HG03354 (cell line): Measurements from ENCODE around the gene SMTNL2.
"Not testable (repeated sequence)": the region's sequence is repeated elsewhere in the genome, so short reads cannot be mapped to it uniquely, and the experiment has no call there.

ENCODE experiments used
- ATAC-seq: cut with Tn5 transposase; IDR thresholded peaks from one replicate; pipeline ENCODE4 v1.9.1; 2021; ENCODE audit warnings: mild to moderate bottlenecking; ENCODE audit not compliant: unreplicated experiment, poor library complexity, severe bottlenecking

The SMTNL2 gene

GRCh38 chr17:4558347-4558971 lies 25.9 kb upstream of the SMTNL2 start:
- ATAC-seq = no peak

DNA sequence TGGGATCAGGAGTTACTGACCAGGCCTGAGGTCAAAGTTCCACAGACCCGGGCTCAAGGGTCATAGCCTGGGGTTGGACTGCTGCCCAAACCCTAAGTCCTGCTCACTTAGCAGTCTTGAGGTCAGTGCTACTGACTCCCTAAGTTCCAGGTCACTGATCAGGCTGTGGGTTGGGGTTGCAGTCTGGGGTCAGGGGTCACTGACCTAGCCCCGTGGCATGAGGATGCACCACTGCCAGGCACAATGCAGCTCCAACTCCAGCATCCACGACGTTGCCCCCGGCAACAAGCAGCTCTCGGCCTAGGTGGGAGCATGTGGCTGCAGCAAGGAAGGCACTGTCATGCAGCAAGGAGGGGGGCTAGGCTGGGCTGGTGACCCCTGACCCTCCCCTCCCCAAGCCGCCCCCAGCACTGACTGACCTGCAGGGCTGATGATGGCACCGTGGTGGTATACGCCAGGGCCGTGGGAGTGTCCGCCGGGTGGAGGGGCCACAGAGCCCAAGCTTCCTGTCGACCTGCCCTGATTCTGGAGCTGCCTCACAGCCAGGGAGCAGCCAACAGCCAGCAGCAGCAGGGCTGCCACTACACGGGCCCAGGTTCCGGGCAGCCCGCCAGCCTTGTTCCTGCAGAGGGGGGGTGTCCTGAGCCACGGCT lies 25.1 kb upstream of the SMTNL2 start:
- no peak for ATAC-seq

GRCh38 chr17:4559966-4560365 lies 24.4 kb upstream of the SMTNL2 start:
- no peak for ATAC-seq

DNA sequence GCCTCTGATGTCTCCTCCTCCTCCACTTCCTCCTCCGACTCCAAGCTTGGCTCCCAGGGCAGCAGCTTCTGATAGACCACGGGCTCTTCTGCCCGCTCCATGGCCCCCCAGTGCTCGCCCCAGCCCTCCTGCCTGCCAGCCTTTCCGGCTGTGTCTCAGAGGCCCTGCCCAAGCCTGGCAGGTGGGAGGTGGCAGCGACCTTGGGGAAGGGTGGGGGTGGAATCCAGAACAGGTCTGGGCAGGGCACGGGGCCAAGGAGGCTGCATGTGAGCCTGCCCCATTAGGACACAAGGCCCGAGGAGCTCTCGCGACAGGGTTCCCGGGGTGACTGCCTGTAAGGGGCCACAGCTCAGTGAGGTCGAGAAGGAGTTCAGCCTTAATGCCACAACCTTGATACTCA lies 23.9 kb upstream of the SMTNL2 start, which contains the start of gene GGT6:
Gene GGT6, minus strand, starts transcription at position 157 of the 400 bp plus-strand sequence. Its CDS starts 56 bp downstream, at position 101.
- no peak for ATAC-seq

GRCh38 chr17:4560837-4561256 lies 23.5 kb upstream of the SMTNL2 start:
- ATAC-seq = no peak

DNA sequence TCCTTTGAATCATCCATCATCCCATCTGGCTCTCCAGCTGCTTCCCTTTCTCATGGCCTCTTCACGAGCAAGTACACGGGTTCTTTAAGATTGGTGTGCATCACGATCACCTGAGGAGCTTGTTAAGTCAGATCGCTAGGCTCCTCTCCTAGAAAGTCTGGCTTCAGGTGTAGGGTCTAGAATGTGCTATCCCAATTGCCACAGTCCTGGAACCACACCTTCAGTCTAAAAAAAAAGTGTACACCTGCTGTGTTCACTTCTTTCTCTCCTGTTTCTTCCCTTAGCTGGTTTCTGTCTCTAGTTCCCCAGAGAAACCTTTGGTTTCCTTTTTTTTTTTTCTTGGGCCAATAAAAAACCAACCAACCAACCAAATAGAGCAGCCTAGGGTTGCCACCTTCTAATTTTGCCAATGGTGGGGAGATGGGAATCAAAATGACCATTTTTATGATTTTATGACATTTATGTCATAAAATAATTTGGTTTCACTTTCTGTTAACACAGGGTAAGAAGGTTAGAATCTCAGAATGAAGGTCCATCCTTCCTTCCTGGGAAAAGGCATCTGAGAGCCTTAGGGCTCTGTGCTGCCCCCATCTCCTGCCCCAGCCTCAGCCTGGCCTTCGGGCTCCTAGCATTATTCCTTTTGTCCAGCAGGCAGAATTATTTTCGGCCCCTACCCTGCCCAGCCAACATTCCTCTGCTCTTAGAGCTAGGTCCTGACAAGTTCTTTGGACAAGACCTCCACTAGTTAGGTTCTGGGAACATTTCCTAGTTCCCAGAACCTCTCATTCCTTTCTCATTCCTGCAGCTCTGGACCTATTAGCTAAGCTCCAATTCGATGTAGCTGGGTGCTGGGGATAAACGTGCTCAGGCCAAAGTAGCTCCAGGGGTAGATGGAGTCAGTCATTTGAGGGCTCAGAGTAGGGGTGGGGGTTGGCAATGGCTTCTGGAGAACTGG lies 22.0 kb upstream of the SMTNL2 start:
- no peak for ATAC-seq

- ATAC-seq = no peak
These were observed 18.9 kb upstream of the SMTNL2 start for GRCh38 chr17:4565209-4566141.

DNA sequence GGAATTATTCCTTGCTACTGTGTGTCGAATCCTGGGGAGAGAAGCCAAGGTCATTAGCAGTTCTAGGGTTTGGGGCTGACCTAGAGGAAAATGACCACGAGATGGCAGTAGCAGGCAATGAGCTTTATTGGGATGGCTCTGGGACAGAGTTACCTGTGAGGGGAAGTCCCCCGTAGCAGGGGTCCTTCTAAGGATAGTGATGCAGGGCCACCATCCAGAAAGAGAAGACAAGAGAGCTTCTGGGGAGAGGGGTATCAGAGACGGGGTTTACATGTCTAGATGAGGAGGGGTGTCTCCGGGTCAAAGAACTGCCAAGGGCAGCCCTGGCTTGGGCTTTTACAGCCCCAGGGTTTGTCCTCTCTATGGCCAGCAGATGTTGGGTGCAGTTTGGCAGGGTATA lies 17.5 kb upstream of the SMTNL2 start:
- ATAC-seq = no peak

GRCh38 chr17:4569591-4569990 lies 14.7 kb upstream of the SMTNL2 start:
- no peak for ATAC-seq

- no peak for ATAC-seq
These were observed 12.2 kb upstream of the SMTNL2 start for GRCh38 chr17:4572131-4572530.

DNA sequence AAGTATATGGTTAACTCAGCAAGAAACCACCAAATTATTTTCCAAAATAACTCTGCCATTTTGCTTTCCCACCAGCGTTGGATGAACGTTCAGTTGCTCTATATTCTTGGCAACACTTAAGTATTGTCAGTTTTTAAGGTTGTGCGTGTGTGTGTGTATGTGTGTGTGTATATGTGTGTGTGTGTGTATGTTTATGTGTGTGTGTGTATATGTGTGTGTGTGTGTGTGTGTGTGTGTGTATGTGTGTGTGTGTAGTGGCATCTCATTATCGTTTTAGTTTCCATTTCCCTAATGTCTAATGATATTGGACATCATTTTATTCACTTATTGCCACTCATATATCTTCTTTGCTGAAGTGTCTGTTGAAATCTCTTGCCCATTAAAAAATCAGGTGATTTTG lies 11.2 kb upstream of the SMTNL2 start:
- ATAC-seq = no peak

DNA sequence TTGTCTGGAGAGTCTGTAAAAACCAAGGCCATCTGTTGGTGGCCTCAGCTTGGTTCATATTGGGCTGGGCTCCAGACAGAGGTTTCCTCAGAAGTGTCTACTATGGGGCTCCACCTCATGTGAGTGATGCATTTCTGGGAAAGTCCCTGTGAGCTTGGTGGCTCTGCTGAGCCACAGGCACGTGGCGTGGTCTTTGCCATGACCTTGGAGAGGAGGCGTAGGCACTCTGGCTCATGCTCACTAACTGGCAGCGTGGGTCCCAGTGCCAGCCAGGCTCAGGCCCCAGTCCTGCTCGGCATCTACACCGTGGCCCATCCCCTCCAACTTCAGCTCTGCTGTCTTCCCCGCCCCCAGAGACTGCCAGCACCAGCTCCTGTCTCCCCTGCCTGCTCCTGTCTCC lies 10.7 kb upstream of the SMTNL2 start:
- ATAC-seq = no peak

- ATAC-seq = no peak
These were observed 9.8 kb upstream of the SMTNL2 start for GRCh38 chr17:4574448-4575045.

- ATAC-seq = no peak
These were observed 8.2 kb upstream of the SMTNL2 start for GRCh38 chr17:4576161-4576558.

- no peak for ATAC-seq
These were observed 7.5 kb upstream of the SMTNL2 start for GRCh38 chr17:4576729-4577322.

DNA sequence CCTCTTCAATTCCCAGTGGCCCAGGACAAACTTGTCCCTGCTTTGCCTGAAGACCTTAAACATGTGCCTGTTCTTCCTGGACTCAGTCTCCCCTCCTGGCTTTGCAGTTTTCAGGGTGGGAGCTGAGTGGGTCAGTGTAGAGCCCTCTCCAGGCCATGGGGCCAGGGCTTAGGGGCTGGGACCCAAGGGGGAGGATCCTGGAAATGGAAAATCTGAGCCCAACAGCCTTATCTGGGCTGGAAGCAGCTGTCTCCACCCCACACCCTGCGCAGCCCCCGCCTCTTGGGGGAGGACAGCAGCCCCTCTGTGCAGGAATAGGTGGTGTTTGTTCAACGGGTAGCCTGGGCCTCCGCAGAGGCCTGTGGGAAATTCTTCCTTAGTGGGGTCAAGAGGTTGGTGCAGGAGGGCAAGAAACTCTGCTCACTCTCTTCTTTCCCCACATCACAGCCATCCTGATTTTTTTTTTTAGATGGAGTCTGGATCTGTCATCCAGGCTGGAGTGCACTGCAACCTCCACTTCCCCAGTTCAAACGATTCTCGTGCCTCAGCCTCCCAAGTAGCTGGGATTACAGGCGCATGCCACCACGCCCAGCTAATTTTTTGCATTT lies 6.8 kb upstream of the SMTNL2 start:
- ATAC-seq = no peak

DNA sequence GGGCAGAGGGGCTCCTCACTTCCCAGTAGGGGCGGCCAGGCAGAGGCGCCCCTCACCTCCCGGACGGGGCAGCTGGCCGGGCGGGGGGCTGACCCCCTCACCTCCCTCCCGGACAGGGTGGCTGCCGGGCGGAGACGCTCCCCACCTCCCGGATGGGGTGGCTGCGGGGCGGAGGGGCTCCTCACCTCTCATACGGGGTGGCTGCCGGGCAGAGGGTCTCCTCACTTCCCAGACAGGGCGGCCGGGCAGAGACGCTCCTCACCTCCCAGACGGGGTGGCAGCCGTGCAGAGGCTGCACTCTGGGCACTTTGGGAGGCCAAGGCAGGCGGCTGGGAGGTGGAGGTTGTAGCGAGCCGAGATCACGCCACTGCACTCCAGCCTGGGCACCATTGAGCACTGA lies 6.0 kb upstream of the SMTNL2 start:
- ATAC-seq = not testable (repeated sequence)

DNA sequence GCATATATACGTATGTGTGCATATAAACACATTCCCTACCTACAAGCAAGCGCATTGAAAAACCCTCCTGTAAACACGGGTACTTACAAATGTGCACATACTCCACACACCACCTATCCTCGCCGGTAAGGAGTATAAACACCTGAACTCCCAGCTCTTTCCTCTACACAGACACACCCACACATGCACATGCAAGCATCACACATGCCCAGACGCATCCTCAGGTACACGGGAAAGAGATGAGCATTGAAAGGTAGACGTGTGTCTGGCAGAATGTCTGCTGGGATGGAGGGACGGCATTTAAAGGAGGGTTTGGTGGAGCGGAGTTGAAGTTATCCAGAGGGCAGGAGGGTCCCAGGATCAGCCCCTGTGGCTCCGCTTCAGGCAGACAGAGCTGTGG lies 4.7 kb upstream of the SMTNL2 start:
- no peak for ATAC-seq
